Psoas muscle (tissue), 8 donors: ENCODE data around the gene TMEM100. TPM values are rescaled to one million over a fixed set of nuclear protein-coding genes. Genes with fewer than 3 reads are reported as not detected.

ENCODE experiments used
- ATAC-seq, 4 donors: fragments of 200-7000 bp; cut with Tn5 transposase; one replicate each; pipeline ENCODE4 v1.9.1; 2020; ENCODE audit warnings: moderate library complexity in 3 of 4, mild to moderate bottlenecking in 2 of 4
- DNase-seq, 2 donors: peaks; one replicate each; pipeline ENCODE4 v3.0.0-alpha.2; 2020
- H3K27ac ChIP-seq: fragments of 200-600 bp; one replicate; pipeline ENCODE4 v1.8.0; 2022
- H3K27me3 ChIP-seq, 3 donors: fragments of 200-600 bp in 1 of 3; one replicate each; pipeline versions ENCODE4 v1.6.1 to v1.8.0; 2013 to 2022; ENCODE audit warnings: low read length in 2 of 3, mild to moderate bottlenecking in 2 of 3, moderate library complexity in 1 of 3; ENCODE audit not compliant: insufficient read depth in 3 of 3
- H3K36me3 ChIP-seq, 2 donors: fragments of 200-600 bp in 1 of 2; one replicate each; pipeline versions ENCODE4 v1.6.1 to v1.8.0; 2013 to 2022; ENCODE audit warnings: low read depth in 1 of 2, mild to moderate bottlenecking in 1 of 2, moderate library complexity in 1 of 2; ENCODE audit not compliant: insufficient read depth in 1 of 2
- H3K4me1 ChIP-seq: fragments of 200-600 bp; one replicate; pipeline ENCODE4 v1.8.0; 2022
- H3K4me3 ChIP-seq: fragments of 200-600 bp; one replicate; pipeline ENCODE4 v1.8.0; 2022; ENCODE audit warnings: mild to moderate bottlenecking
- H3K9me3 ChIP-seq: fragments of 200-600 bp; one replicate; pipeline ENCODE4 v1.8.0; 2022
- CTCF ChIP-seq: fragments of 200-600 bp; IDR thresholded peaks from one replicate; pipeline ENCODE4 v1.8.0; 2022; ENCODE audit warnings: antibody characterized with exemption
- WGBS, 3 donors: extraction: QIAGEN DNeasy Blood & Tissue Kit; methylation state at CpG; one replicate each; pipeline versions ENCODE4 v1.1.6 to v1.1.7; 2013; 5-methylcytosine and 5-hydroxymethylcytosine counted together
- intact Hi-C, 2 donors: fragments of 100-400 bp; cut with DNase I; formaldehyde crosslinking; loops; one replicate each; pipeline versions ENCODE4 v1.11.0 to v1.14.2; 2022
- long read RNA-seq, 2 donors: library from polyadenylated mRNA; unstranded; transcript quantifications; one replicate each; pipeline ENCODE4 v2.0.0, GENCODE V29; 2021
- polyA plus RNA-seq, 3 donors: library from polyadenylated mRNA; stranded (reverse); fragments of 200-250 nt; gene quantifications; one replicate each; pipeline ENCODE4 v1.2.3, GENCODE V29; 2013
- total RNA-seq, 4 donors: library from RNA; stranded (reverse); fragmentation: NEBNext Ultra II Directional in 2 of 4; extraction: Animal tissue kit (Norgen Biotek cat#: 25700) in 2 of 4; gene quantifications; one replicate each; pipeline versions ENCODE4 v1.2.1 to v1.2.4, GENCODE V29; 2021 to 2023
- donor health status: healthy with polysubstance abuse.
- donor health status: DM: no; HTN: no; CAD: no; lungs with moderate emphysema.
- donor health status: Bipolar disorder and iron deficiency.
- donor health status: healthy.
- donor health status: DM: yes; HTN: yes; CAD: no.
- donor health status: DM: no; HTN: no; CAD: no.
- donor health status: DM: no; HTN: no; CAD: no.
- donor health status: DM: yes; HTN: yes; CAD: no.

TMEM100 gene, protein sequence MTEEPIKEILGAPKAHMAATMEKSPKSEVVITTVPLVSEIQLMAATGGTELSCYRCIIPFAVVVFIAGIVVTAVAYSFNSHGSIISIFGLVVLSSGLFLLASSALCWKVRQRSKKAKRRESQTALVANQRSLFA
- total RNA-seq (1 to 10 TPM; 2.3 to 8.2 (median 4.9) TPM), polyA plus RNA-seq (10 to 100 TPM in 2 of 3 donors, 1 to 10 TPM in 1; 2.3 to 79.9 (median 13.3) TPM)
- long read RNA-seq, donor 1, partial matches to known transcripts = 0 of 1 reads
- long read RNA-seq, donor 1, other reads (novel, unspliced or antisense) = 0 of 1 reads
- long read RNA-seq, donor 2, partial matches to known transcripts = 0 of 2 reads
- long read RNA-seq, donor 2, other reads (novel, unspliced or antisense) = 1 of 2 reads

GRCh38 chr17:55722742-55723487 lies at the start of gene TMEM100:
TSS of gene TMEM100 (minus strand) at chr17:55722864. CDS start at chr17:55721070, 1,794 bp downstream.
- peak within 1 kb of the TSS; percentile 63 for H3K27ac ChIP-seq
- intact Hi-C loops = loop anchor here (2.0 to 5.0 kb wide), 2 partner anchors 49 to 100 kb away; no protein-coding TSS in a partner anchor
- DNase-seq = peak; percentile 27 to 42

GRCh38 chr17:55772086-55772485 lies 49.4 kb upstream of the TMEM100 start:
- H3K27me3 ChIP-seq = no peaks in the 10 kb centered on the region

More at GRCh38 chr17:55722742-55723487, at the start of gene TMEM100:
- Histone ChIP-seq H3K27me3 (no peaks in the 10 kb centered on the region), H3K4me1 (peaks cover 18% of the 10 kb centered on the region), H3K36me3 (peaks cover 0 to 8% of the 10 kb centered on the region in 2 donors), H3K4me3 (peak within 1 kb of the TSS; percentile 65), H3K9me3 (no peaks in the 10 kb centered on the region)
- TF ChIP-seq CTCF = no peak
- ATAC-seq = peak; percentile 42 to 66 (median 46)
- 6 to 16% (median 9%) methylated on average over 12 of the region's 12 CpGs for WGBS, 3 donors

DNA sequence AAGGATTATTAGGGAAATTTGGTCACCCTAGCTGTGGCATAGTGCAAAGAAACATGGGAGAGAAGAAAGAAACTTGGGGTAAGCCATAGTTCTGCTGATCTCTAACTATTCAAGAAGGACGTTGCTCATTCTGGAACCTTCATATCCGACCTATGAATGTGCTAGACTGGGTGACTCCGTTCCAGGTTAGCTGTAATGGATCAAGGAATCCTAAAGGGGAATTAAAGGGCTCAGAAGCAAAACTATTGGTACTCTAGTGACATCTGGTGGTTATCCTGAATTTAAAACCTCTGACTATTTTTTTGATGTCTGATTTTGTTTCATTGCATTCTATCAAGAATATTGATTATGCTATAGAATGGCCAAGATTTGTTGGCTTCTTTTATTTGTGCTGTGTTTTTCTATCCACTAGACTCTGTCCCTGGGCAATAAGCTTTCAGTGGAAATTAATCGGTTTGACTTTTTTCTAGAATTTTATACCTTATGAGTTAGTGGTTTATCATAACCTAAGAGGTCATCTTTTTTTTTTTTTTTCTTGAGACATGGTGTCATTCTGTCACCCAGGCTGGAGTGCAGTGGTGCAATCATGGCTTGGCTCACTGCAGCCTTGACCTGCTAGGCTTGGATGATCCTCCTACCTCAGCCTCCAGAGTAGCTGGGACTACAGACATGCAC lies 47.7 kb upstream of the TMEM100 start:
- peaks cover 9% of the 10 kb centered on the region for H3K4me1 ChIP-seq
- no peaks in the 10 kb centered on the region for H3K27me3 ChIP-seq
- peak overlapping the region; percentile 65 for H3K27ac ChIP-seq
- peak; percentile 81 to 88 (median 84) for ATAC-seq
- WGBS, 3 donors = 35 to 45% (median 35%) methylated on average over 4 of the region's 4 CpGs
- no peak for DNase-seq
- intact Hi-C loops = loop anchor here (1.0 to 5.0 kb wide), 4 partner anchors 48 to 246 kb away; partner anchors contain the start of gene TMEM100 (in 1 of the 2)
- peak; percentile 72 for TF ChIP-seq CTCF
- no peak overlapping the region for H3K4me3 ChIP-seq
- peaks cover 8 to 64% of the 10 kb centered on the region in 2 donors for H3K36me3 ChIP-seq
- no peaks in the 10 kb centered on the region for H3K9me3 ChIP-seq

More at GRCh38 chr17:55772086-55772485, 49.4 kb upstream of the TMEM100 start:
- no peak for TF ChIP-seq CTCF
- Histone ChIP-seq H3K9me3 (no peaks in the 10 kb centered on the region), H3K27ac (no peak overlapping the region), H3K4me3 (no peak overlapping the region), H3K36me3 (peaks cover 12 to 81% of the 10 kb centered on the region in 2 donors), H3K4me1 (peaks cover 9% of the 10 kb centered on the region)
- WGBS, 3 donors = 95 to 96% (median 96%) methylated on average over 7 of the region's 7 CpGs
- intact Hi-C loops = loop anchor here in 1 of 2 donors (5.0 kb wide), 1 partner anchor 50 kb away; the partner anchor contains the start of gene TMEM100
- DNase-seq = no peak
- no peak for ATAC-seq

DNA sequence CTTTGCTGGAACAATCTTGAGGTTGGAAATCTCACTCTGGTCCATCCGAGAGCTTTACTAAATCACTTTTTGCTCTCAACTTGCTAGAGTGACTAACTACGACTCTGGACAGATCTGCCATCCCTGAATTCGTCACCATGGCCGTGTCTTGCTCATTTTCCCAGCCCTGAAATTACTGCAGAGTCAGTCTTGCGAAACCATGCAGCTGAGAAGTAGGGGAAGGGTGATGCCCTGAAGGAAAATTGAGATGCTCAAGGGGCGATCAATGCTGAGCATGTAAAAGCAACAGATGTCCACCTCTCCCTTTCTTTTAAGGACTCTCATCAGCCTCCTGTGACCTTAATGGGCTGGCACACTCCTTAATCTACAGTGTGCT lies 46.9 kb upstream of the TMEM100 start:
- Histone ChIP-seq H3K27ac (peak overlapping the region; percentile 65), H3K9me3 (no peaks in the 10 kb centered on the region), H3K27me3 (no peaks in the 10 kb centered on the region), H3K4me1 (peaks cover 9% of the 10 kb centered on the region), H3K36me3 (peaks cover 8 to 58% of the 10 kb centered on the region in 2 donors), H3K4me3 (no peak overlapping the region)
- WGBS, 3 donors = 62 to 65% (median 64%) methylated on average over 6 of the region's 6 CpGs
- intact Hi-C loops = loop anchor here in 1 of 2 donors (2.0 kb wide), 1 partner anchor 55 kb away; no protein-coding TSS in a partner anchor
- peak; percentile 69 to 79 (median 73) for ATAC-seq
- DNase-seq = peak; percentile 45 to 66
- no peak for TF ChIP-seq CTCF
